ENCODE measurements around the gene ANKZF1.

ANKZF1 gene

GRCh38 chr2:219281588-219281987, 52.0 kb downstream of the ANKZF1 start:
- DNase-seq (ENCODE audit: low read depth in 2 of 2) = no peak

- no peak for DNase-seq (ENCODE audit: low read depth in 2 of 2)
These were observed 52.8 kb downstream of the ANKZF1 start for GRCh38 chr2:219282375-219282774.

- DNase-seq (ENCODE audit: low read depth in 2 of 2) = no peak
These were observed 53.5 kb downstream of the ANKZF1 start for GRCh38 chr2:219282943-219283581.

GRCh38 chr2:219284501-219285372, 55.1 kb downstream of the ANKZF1 start:
- DNase-seq (ENCODE audit: low read depth in 2 of 2) = no peak

- DNase-seq (ENCODE audit: low read depth in 2 of 2) = no peak
These were observed 55.7 kb downstream of the ANKZF1 start for GRCh38 chr2:219285373-219285735.

- DNase-seq (ENCODE audit: low read depth in 2 of 2) = no peak
These were observed 56.4 kb downstream of the ANKZF1 start for GRCh38 chr2:219285894-219286425.

Data from activated CD4-positive, alpha-beta T cell treated with anti-CD3 and anti-CD28 coated beads for 24 hours (primary cell).